GM19467 (cell line): ENCODE measurements around the gene AACS.
"Not testable (repeated sequence)": the region's sequence is repeated elsewhere in the genome, so short reads cannot be mapped to it uniquely, and the experiment has no call there.

Experiments used
- ATAC-seq: cut with Tn5 transposase; IDR thresholded peaks from one replicate; pipeline ENCODE4 v1.9.1; 2021; ENCODE audit warnings: mild to moderate bottlenecking, moderate library complexity; ENCODE audit not compliant: unreplicated experiment

Gene AACS

DNA sequence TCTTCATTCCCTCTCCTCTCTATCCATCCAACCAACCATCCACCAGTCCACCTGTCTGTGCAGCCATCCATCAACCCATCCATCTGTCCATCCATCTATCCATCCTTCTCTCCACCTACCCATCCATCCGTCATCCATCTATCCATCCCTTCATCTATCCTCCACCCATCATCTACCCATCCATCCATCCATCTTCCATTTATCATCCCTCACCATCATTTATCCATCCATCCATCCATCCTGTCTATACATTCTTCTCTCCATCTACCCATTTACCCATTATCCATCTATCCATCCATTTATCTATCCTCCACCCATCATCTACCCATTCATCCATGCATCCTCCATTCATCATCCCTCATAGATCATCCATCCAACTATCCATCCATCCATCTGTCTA is 24.4 kb downstream of the AACS start:
- ATAC-seq, result no peak

DNA sequence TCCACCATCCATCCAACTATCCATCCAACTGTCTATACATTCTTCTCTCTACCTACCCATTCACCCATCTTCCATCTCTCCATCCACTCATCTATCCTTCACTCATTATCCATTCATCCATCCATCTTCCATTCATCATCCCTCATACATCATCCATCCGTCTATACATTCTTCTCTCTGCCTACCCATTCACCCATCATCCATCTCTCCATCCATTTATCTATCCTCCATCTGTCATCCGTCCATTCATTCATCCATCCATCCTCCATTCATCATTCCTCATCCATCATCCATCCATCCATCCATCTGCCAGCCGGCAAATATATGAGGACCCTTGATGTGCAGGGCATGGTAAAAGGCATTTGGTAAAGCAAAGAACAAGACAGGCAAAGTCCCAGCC is 25.2 kb downstream of the AACS start:
- no peak for ATAC-seq

DNA sequence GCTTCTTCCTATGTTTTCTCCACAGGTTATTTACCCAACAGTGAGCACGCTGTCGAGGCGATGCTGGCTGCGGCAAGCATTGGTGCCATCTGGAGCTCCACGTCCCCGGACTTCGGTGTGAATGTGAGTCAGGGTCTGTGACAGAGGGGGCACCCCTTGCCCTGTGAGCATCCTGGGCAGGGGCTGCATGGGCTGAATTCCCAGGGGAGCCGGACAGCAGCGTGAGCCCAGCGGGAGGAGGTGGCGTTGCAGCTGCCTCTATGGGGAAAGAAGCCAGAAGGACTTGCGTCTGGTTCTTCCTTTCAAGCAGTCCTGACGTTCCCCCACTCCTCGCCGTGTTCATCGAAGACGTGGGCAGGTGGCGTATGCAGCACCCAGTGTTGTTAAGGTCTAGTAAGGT is 26.2 kb downstream of the AACS start:
- ATAC-seq, result no peak

- no peak for ATAC-seq
These were observed 27.1 kb downstream of the AACS start for GRCh38 chr12:125092108-125092871.

DNA sequence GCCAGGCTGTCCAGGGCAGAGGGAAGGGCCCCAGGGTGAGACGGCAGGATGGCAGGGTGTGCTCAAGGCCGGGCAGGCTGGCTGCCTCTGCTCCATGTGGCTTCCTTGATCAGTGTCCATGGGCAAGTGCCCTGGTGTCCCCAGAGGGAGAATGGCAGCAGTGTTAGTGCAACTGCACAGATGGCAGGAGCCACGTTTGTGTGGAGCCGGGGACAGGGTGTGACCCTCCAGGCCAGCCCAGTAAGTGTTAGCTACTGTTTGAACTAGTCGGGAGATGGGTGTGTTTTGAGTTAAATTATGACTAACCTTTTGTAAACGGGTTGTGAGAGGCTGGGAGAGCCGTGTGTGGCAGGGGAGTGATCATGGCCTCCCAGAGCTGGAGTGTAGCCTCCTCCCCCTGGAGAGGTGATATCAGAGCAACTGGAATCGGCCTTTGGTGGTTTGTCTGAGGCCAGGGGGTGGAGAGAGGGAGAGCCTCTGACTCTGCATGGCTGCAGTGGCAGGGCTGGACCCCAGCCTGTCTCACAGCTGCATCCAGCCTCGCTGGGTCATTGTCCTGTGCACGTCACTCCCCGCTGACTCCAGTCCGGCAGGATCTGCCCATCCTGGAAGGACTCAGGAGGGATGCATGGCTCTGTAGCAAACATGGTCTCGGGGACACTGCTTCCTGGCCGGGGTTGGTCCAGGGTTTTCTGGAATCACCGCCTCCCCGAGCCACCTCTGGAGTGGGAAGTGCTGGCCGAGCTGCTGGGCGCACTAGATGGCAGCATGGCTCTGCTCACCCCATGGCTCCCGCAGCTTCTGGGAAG is 27.8 kb downstream of the AACS start:
- no peak for ATAC-seq

- no peak for ATAC-seq
These were observed 28.6 kb downstream of the AACS start for GRCh38 chr12:125093681-125094330.

GRCh38 chr12:125096894-125097293 is 31.7 kb downstream of the AACS start:
- ATAC-seq, result no peak

GRCh38 chr12:125097427-125097826 is 32.2 kb downstream of the AACS start:
- no peak for ATAC-seq

DNA sequence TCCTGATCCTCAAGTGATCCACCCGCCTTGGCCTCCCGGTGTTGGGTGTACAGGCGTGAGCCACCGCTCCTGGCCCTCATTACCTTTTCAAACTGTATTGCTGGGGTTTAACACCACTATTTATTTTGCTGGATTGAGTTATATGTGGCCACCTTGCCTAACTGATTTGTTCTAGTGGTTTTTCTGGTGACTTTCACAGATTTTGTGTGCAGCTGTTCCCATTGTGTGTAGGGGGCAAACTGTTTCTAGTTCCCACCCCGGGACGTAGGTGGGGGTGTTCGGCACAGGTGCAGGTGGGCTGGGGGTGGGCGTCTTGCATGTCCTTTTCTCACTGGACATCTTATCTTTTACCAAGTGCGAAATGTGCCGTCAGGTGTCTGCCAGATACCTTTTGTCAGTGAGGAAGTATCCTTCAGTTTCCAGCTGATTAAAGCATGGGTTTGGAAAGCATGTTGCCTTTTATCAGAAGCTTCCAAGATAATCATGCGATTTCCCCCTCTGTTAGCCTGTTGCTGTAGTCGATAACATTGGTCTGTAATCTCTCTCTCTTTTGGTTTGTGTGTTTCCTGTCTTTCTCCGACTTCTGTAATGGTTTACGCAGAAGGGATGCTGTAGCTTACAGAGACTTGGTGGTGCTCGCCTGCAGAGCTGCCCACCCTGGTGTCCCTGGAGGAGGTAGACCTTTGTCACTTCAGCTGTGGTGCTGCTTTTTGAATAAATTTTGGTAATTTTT is 33.6 kb downstream of the AACS start:
- ATAC-seq, result no peak

DNA sequence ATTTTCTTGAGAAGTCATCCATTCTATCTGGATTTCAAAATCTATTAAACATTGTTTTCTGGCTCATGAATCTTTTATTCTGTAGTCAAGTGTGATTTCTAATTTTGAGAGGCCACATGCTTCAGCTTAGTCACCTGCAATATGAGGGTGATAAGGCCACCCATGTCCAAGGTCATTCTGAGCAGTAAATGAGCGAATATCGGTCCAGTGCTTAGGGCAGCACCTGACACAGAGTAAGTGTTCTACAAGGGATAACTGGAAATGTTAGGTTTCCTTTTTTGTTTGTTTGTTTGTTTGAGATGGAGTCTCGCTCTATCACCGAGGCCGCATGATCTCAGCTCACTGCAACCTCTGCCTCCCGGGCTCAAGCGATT is 34.2 kb downstream of the AACS start:
- ATAC-seq, result no peak

DNA sequence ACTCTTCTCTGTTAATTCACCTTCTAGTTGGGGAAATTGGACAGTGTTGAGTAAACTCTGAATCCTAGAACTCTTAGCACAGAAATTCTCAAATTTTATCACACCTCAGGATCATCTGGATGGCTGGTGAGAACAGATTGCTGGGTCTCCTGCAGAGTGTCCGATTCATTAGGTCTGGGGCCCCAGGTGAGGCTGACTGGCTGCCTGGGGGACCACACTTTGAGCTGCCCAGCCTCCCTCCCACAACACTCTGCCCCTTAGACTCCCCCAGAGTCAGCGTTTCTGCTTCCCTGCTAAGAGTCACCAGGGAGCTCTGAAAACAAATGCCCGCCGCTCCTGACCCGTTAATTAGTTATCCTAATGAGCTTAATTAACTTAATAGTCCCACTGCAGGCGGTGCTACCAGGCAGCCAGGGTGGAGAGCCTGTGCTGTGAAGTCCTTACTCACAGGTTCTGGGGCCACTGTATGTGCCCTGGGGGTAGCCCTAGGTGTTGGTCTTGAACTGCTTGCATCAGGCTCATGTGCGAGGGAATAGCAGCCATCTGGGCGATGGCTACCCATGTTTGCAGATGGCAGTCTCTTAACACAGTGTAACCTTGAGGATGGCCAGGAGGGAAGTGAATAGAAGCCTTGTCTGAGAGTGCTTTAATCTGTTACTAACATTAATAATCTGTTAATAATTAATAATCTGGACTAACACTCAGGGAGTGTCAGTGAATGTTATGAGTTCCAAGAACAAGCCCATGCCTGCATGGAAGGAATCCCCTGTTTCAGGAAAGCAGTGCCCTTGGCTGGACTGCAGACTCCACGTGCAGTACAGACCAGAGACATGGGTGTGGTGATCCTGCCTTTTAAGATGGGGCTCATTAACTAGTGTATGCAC is 35.6 kb downstream of the AACS start:
- ATAC-seq, result no peak

DNA sequence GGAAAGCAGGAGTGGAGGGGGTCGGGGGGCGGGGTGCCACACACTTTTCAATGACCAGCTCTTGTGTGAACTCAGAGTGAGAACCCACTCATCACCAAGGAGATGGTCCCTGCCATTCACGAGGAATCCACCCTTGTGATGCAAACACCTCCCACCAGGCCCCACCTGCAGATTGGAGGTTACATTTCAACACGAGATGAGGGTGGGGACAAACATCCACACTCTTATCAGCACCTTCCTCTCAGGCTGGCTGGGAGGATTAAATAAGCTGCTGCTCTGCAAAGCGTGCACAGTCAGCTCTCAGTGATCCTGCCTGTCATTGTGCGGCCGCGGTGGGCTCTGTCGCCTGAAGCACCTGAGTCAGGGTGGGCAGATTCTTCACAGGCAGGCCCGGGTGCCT is 39.7 kb downstream of the AACS start:
- no peak for ATAC-seq

GRCh38 chr12:125105600-125105999 is 40.4 kb downstream of the AACS start:
- no peak for ATAC-seq

GRCh38 chr12:125110641-125111360 is 45.6 kb downstream of the AACS start:
- no peak for ATAC-seq

DNA sequence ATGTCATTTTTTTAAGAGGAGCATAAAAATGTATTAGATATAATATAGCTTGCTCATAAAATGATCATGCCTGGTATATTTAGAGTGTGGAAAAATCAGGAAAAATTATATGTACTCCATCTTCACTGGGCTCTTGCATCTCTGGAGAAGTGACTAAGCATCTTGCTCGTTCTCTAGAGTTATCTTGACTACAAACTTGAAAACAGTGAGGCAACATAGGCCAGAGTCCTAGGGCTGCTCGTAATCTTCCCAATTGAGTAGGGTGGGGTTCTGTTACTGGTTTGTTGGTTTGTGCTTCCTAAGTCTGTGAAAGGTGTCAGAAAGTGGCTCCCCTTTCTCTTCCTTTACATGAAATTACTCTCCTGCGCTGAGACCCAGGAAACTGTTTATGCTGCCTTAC is 46.2 kb downstream of the AACS start:
- ATAC-seq, result no peak

- ATAC-seq, result not testable (repeated sequence)
These were observed 47.4 kb downstream of the AACS start for GRCh38 chr12:125112614-125113013.

DNA sequence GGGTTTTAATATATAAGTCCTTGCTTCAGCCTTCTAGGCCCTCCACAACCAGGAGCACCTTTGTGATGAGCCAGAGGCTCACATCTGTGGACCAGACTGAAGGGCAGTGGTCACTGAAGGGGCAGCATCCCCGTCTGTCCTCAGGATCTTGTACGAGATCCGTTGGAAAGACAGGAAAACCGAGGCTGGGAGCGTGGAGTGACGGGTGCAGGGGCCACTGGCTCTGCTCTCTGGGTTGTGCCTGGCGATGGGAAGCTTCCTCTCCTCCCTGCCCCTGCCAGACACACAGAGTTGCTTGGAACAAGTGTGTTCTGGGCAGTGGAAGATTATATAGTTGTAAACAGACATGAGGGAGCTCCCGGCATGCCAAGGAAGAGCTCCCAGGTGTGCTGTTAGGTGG is 48.0 kb downstream of the AACS start:
- no peak for ATAC-seq

DNA sequence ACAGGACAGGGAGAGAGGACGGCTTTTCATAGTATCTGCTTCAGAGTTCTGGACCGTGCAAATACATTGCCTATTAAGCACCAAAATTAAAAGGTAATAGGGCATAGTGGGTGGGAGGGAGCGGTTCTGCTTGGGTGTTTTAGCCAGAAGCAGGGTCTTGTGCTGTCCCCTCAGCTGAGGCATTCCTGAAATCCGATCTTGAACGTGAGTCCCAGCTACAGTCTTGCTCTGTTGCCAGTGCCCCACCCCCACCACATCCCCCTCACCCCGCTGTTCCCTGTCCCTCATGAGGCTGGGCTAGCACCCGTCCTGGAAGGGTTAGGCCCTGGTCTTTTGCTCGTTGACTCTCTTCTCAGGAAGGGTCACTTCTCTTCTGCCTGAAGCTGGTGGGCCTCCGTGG is 48.6 kb downstream of the AACS start:
- no peak for ATAC-seq

DNA sequence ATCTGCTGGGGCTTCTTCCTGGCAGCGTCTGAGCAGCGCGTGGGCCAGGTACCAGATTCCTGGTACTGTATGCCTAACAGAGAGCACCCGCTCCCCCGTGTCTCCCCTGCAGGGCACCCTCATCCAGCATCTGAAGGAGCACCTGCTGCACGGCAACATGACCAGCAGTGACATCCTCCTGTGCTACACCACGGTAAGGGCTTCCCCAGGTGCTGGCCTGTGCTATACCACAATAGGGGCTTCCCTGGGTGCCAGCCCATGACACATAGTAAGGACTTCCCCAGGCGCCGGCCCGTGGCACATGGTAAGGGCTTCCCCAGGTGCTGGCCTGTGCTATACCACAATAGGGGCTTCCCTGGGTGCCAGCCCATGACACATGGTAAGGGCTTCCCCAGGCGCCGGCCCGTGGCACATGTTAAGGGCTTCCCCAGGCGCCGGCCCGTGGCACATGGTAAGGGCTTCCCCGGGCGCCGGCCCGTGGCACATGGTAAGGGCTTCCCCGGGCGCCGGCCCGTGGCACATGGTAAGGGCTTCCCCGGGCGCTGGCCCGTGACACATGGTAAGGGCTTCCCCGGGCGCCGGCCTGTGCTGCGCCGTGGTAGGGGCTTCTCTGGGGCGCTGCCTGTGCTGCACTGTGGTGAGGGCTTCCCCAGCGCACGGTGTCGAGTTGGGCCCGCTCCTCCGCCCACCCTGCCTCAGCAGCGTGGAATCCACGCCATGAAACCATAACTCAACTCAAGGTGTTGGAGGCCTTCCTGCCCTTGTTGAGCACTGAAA is 49.3 kb downstream of the AACS start:
- ATAC-seq, result no peak
